ENCODE results near the gene PRPS1. TPM values are rescaled to one million over a fixed set of nuclear protein-coding genes. Genes with fewer than 3 reads are reported as not detected.

PRPS1 gene
- total RNA-seq, 1 experiment from 2014 or later: 90.5 TPM

GRCh38 chrX:107601326-107601725, 27.0 kb upstream of the PRPS1 start:
- peaks cover 13 to 31% of the 10 kb centered on the region in 2 experiments for H3K4me1 Mint-ChIP-seq
- Histone ChIP-seq H3K9me3 (ENCODE audit: control insufficient read depth, low read depth, low read length) (no peaks in the 10 kb centered on the region), H4K8ac (replicated peaks; ENCODE audit: insufficient read length, low read depth, low read length) (no peak overlapping the region), H3K4me1 (ENCODE audit: insufficient read depth, low read length) (no peaks in the 10 kb centered on the region; the same call in 1 of the 2 replicates), H4K91ac (ENCODE audit: insufficient read length, low read depth, low read length) (no peak overlapping the region), H2BK5ac (ENCODE audit: insufficient read length, low read length) (no peak overlapping the region), H4K5ac (ENCODE audit: insufficient read length, low read depth, low read length) (no peak overlapping the region), H2BK120ac (ENCODE audit: low read depth, low read length, poor library complexity, severe bottlenecking) (no peak overlapping the region), H3T11ph (ENCODE audit: low read length) (no peak overlapping the region), H3K9ac (ENCODE audit: extremely low read depth, insufficient read length, low read length) (no peak overlapping the region), H3K23ac (ENCODE audit: insufficient read length, low read depth, low read length) (no peak overlapping the region), H3K14ac (ENCODE audit: insufficient read depth, low read length) (no peak overlapping the region), H2BK12ac (ENCODE audit: insufficient read length, low read depth, low read length) (no peak overlapping the region), H4K20me1 (ENCODE audit: control insufficient read depth, insufficient read depth, insufficient read length) (no peaks in the 10 kb centered on the region), H3K56ac (ENCODE audit: insufficient read length, low read depth, low read length) (no peak overlapping the region), H3K27me3 (ENCODE audit: insufficient read depth, low read length) (no peaks in the 10 kb centered on the region), H3K23me2 (ENCODE audit: insufficient read length, low read depth, low read length, poor library complexity, severe bottlenecking) (no peaks in the 10 kb centered on the region), H2BK15ac (ENCODE audit: low read depth, low read length) (no peak overlapping the region), H2AK5ac (ENCODE audit: insufficient read length, low read length) (no peak overlapping the region), H2BK20ac (ENCODE audit: low read depth, low read length, poor library complexity, severe bottlenecking) (no peak overlapping the region), H3K18ac (ENCODE audit: insufficient read length, low read depth, low read length) (no peak overlapping the region), H3K27ac (ENCODE audit: insufficient read length, low read depth, low read length) (no peak overlapping the region), H3K4ac (ENCODE audit: low read depth, low read length) (no peak overlapping the region), H2AFZ (ENCODE audit: low read length) (no peak overlapping the region), H3K79me1 (ENCODE audit: insufficient read depth, low read depth, low read length, poor library complexity, severe bottlenecking) (no peaks in the 10 kb centered on the region), H3K79me2 (ENCODE audit: insufficient read depth, low read length) (no peaks in the 10 kb centered on the region), H3K4me2 (ENCODE audit: insufficient read depth, insufficient read length, low read length) (no peak overlapping the region)
- no CpG with 5 or more reads among the region's 11 CpGs for WGBS (ENCODE audit: extremely low coverage, insufficient read length, low lambda C conversion rate)
- no peaks in the 10 kb centered on the region; the same call in 1 of the 2 replicates for H3K27me3 Mint-ChIP-seq (ENCODE audit: low read depth)
- peaks cover 0 to 43% of the 10 kb centered on the region in 2 experiments; a peak in 2 of 5 replicates for H3K9me3 Mint-ChIP-seq
- H3K36me3 Mint-ChIP-seq (ENCODE audit: insufficient read depth in 1 of 3, low read depth in 3 of 3): no peaks in the 10 kb centered on the region; a peak in 1 of 7 replicates
- H3K4me3 Mint-ChIP-seq: no peak overlapping the region
- no peak for DNase-seq
- H3K27ac Mint-ChIP-seq: 0 out of 7 replicates have a peak overlapping the region, but pooled peaks of 1 of the 3 experiments have one; percentile 62
- no peak for TF ChIP-seq CTCF (conservative IDR thresholded peaks at IDR 0.05)

All from H9 (cell line).